ENCODE data around the gene MINDY1. TPM values are rescaled to one million over a fixed set of nuclear protein-coding genes. Genes with fewer than 3 reads are reported as not detected.
A peak's percentile ranks its signal among the peaks of the same experiment; 100 is the strongest.

Gene MINDY1
- total and polyA plus RNA-seq, 9 of the 15 experiments (the other 6 are each of a cell fraction or from before 2014, with no cell fraction given), result 0.49 to 11.0 (median 6.0) TPM

DNA sequence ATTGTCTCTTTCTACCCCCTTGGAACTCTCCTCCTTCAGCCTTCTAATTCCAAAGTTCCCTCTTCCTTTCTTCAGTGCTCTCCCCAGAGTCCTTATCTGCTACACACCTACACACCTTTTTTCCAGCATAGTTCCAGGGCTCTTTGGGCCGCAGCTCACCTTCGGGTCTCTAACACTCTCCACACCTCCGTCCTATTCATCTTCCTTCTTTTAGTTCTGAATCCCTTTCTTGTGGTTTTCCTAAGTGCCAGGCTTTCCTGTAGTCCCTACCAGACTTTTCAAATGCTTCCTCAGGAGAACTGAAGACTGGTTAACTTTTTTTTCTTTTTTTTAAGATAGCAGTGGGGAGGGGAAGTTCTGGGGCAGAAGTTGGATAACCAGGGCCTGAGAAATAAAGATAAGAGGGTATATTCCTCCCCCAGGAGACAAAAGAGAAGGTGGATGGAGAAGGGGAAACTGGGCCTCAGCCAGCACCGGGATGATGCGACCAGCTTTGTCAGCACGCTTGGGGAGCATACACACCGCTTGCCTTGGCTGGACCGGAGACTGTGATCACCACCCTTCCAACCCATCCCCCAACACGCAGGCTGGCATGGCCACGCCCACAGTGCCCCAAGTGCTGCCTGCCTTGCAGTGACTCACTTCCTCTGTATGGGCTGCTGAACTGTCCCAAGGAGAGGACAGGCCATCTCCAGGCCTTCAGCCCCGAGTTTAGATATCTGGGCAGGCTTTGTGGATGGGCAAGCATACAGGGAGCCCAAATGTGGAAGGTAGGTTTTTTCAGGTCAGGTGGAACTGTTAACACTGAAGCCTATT, 29.6 kb downstream of the MINDY1 start:
- H3K79me2 ChIP-seq (ENCODE audit: control insufficient read depth, insufficient read depth, low read length), result peaks cover 48% of the 10 kb centered on the region
- peak overlapping the region; percentile 93 for H3K4me2 ChIP-seq (ENCODE audit: insufficient read depth, low read length)
- intact Hi-C loops (cut with micrococcal nuclease), result loop anchor here (5.0 to 10.0 kb wide), 3 partner anchors 362 to 430 kb away; partner anchors contain the start of gene ADAMTSL4
- ATAC-seq (peak; percentile 40), FAIRE-seq (peak; percentile 99), DNase-seq (ENCODE audit: extremely low read depth in 1 of 4, low spot score in 3 of 4) (peak; percentile 82 to 95 (median 87))
- H2AFZ ChIP-seq (ENCODE audit: low read depth, low read length), result peak overlapping the region; percentile 73
- H3K27ac ChIP-seq (ENCODE audit: extremely low read depth, low read depth, low read length), result peak overlapping the region; percentile 95
- POLR2A ChIA-PET, result interaction anchor here (0.6 to 4.3 kb wide), 14 partner anchors 8 to 721 kb away, joined by 3 to 58 read pairs (median 4); partner anchors contain the start of genes ARNT, GABPB2 and MINDY1
- peaks cover 9% of the 10 kb centered on the region; the same call in 2 of the 3 replicates for H3K36me3 ChIP-seq (ENCODE audit: control insufficient read depth, insufficient read depth, low read length)
- peaks cover 14% of the 10 kb centered on the region for H4K20me1 ChIP-seq (replicated peaks; ENCODE audit: control insufficient read depth, insufficient read depth, low read length)
- H3K27me3 ChIP-seq (ENCODE audit: control insufficient read depth in 2 of 2, insufficient read depth in 2 of 2, low read length in 2 of 2), result no peaks in the 10 kb centered on the region
- no peaks in the 10 kb centered on the region for H3K9me3 ChIP-seq (replicated peaks; ENCODE audit: control insufficient read depth, insufficient read depth, low read depth, low read length)
- CTCF ChIA-PET (ENCODE audit: low intra/inter-chr PET ratio), result interaction anchor here (0.7 kb wide), 1 partner anchor 54 kb away, joined by 5 read pairs; no protein-coding TSS in a partner anchor
- BruUV-seq (replicated peaks), result TSS peak; percentile 46
- in situ Hi-C loops (cut with MboI), result no loop called here
- peak overlapping the region; percentile 63 for H3K4me3 ChIP-seq
- H3K4me1 ChIP-seq (replicated peaks in 1 of 2; ENCODE audit: control insufficient read depth in 2 of 2, insufficient read depth in 2 of 2, low read length in 2 of 2), result peaks cover 50 to 64% of the 10 kb centered on the region in 2 experiments
- H3K9me1 ChIP-seq (ENCODE audit: control insufficient read depth, insufficient read depth, low read length), result no peaks in the 10 kb centered on the region
- under 1% methylated on average over 11 of the region's 11 CpGs for WGBS (ENCODE audit: insufficient coverage, low coverage, missing lambda C conversion rate)
- peak overlapping the region; percentile 87 to 88 for H3K9ac ChIP-seq (ENCODE audit: insufficient read depth in 1 of 2, low read depth in 2 of 2, low read length in 2 of 2)
- peak; percentile 24; the same call in 1 of the 2 replicates for TF ChIP-seq ZNF134 (CRISPR knock-in tag; conservative IDR thresholded peaks at IDR 0.05)
- no peak for TF ChIP-seq PURB (CRISPR knock-in tag; IDR thresholded peaks at IDR 0.05; ENCODE audit: low read depth)
- no peak for TF ChIP-seq ZNF589 (CRISPR knock-in tag; IDR thresholded peaks at IDR 0.05; ENCODE audit: low read depth)
- TF ChIP-seq, protein P1, sequence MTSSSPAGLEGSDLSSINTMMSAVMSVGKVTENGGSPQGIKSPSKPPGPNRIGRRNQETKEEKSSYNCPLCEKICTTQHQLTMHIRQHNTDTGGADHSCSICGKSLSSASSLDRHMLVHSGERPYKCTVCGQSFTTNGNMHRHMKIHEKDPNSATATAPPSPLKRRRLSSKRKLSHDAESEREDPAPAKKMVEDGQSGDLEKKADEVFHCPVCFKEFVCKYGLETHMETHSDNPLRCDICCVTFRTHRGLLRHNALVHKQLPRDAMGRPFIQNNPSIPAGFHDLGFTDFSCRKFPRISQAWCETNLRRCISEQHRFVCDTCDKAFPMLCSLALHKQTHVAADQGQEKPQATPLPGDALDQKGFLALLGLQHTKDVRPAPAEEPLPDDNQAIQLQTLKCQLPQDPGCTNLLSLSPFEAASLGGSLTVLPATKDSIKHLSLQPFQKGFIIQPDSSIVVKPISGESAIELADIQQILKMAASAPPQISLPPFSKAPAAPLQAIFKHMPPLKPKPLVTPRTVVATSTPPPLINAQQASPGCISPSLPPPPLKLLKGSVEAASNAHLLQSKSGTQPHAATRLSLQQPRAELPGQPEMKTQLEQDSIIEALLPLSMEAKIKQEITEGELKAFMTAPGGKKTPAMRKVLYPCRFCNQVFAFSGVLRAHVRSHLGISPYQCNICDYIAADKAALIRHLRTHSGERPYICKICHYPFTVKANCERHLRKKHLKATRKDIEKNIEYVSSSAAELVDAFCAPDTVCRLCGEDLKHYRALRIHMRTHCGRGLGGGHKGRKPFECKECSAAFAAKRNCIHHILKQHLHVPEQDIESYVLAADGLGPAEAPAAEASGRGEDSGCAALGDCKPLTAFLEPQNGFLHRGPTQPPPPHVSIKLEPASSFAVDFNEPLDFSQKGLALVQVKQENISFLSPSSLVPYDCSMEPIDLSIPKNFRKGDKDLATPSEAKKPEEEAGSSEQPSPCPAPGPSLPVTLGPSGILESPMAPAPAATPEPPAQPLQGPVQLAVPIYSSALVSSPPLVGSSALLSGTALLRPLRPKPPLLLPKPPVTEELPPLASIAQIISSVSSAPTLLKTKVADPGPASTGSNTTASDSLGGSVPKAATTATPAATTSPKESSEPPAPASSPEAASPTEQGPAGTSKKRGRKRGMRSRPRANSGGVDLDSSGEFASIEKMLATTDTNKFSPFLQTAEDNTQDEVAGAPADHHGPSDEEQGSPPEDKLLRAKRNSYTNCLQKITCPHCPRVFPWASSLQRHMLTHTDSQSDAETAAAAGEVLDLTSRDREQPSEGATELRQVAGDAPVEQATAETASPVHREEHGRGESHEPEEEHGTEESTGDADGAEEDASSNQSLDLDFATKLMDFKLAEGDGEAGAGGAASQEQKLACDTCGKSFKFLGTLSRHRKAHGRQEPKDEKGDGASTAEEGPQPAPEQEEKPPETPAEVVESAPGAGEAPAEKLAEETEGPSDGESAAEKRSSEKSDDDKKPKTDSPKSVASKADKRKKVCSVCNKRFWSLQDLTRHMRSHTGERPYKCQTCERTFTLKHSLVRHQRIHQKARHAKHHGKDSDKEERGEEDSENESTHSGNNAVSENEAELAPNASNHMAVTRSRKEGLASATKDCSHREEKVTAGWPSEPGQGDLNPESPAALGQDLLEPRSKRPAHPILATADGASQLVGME (CRISPR knock-in tag; IDR thresholded peaks at IDR 0.05), result peak; percentile 95
- no peak for TF ChIP-seq BACH1 (tag; IDR thresholded peaks at IDR 0.05)
- no peak for TF ChIP-seq POLR2H (tag; IDR thresholded peaks at IDR 0.05; ENCODE audit: low read depth)
- TF ChIP-seq, protein P2, sequence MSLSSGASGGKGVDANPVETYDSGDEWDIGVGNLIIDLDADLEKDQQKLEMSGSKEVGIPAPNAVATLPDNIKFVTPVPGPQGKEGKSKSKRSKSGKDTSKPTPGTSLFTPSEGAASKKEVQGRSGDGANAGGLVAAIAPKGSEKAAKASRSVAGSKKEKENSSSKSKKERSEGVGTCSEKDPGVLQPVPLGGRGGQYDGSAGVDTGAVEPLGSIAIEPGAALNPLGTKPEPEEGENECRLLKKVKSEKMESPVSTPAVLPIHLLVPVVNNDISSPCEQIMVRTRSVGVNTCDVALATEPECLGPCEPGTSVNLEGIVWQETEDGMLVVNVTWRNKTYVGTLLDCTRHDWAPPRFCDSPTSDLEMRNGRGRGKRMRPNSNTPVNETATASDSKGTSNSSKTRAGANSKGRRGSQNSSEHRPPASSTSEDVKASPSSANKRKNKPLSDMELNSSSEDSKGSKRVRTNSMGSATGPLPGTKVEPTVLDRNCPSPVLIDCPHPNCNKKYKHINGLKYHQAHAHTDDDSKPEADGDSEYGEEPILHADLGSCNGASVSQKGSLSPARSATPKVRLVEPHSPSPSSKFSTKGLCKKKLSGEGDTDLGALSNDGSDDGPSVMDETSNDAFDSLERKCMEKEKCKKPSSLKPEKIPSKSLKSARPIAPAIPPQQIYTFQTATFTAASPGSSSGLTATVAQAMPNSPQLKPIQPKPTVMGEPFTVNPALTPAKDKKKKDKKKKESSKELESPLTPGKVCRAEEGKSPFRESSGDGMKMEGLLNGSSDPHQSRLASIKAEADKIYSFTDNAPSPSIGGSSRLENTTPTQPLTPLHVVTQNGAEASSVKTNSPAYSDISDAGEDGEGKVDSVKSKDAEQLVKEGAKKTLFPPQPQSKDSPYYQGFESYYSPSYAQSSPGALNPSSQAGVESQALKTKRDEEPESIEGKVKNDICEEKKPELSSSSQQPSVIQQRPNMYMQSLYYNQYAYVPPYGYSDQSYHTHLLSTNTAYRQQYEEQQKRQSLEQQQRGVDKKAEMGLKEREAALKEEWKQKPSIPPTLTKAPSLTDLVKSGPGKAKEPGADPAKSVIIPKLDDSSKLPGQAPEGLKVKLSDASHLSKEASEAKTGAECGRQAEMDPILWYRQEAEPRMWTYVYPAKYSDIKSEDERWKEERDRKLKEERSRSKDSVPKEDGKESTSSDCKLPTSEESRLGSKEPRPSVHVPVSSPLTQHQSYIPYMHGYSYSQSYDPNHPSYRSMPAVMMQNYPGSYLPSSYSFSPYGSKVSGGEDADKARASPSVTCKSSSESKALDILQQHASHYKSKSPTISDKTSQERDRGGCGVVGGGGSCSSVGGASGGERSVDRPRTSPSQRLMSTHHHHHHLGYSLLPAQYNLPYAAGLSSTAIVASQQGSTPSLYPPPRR (CRISPR knock-in tag; IDR thresholded peaks at IDR 0.05; ENCODE audit: borderline replicate concordance), result 0 out of 2 replicates have a peak, but pooled peaks have one; percentile 3
- no peak; the same call in 1 of the 2 replicates for TF ChIP-seq ZNF239 (CRISPR knock-in tag; IDR thresholded peaks at IDR 0.05)
- TF ChIP-seq FOSL1 (tag; conservative IDR thresholded peaks at IDR 0.05), result peak; percentile 87
- peak; percentile 98 for TF ChIP-seq SMARCA4 (IDR thresholded peaks at IDR 0.05)

Data from K562 (cell line).